ENCODE data around the gene DSG3.

DSG3 gene

DNA sequence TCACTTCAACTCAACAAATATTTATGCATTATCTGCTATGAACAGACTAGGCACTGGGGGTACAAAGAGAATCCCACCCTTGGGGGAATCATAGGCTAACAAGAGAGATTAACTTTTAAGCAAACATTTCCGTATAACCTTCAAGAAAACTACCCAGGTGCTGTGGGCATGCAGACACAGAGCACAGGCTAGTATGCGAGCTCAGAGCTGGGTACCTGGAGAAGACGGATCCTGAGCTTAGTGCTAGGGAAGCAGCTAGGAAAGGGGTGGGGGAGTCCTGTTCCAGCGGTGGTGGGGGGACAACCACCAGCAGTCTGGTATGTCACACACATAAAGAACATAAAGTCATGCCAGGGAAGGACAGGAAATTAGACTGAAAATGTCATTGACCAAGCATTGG is 17.5 kb upstream of the DSG3 start:
- DNase-seq: no peak

DNA sequence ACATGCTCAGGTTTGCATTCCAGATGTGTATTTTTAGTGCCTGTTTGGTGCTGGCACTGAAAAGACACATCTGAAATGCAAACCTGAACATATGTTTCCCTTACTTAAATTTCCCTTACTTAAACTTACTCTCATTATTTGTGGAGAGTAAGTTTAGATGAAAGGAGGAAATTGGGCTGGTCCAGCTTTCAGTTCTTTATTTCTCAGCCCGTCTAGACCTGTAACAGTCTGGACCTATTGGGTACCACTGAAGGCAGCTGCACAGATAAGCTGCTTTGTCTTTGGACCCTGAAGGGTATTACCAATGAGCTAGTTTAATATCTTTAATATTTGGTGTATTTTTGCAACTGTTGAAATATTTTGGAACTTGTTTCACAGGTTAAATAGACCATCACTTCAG is 17.0 kb upstream of the DSG3 start:
- no peak for DNase-seq

DNA sequence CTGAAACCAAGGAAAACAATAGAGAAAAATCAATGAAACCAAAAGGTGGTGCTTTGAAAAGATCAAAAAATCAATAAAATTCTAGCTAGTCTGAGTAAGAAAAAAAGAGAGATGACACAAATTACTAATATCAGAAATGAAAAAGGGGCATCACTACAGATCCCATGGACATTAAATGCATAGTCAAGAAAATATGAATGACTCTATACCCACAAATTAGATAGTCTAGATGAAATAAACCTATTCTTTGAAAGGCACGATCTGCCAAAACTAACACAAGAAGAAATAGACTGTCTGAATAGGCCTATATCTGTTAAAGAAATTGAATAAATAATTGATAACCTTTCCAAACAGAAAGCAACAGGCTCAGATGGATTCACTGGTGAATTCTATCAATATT is 15.2 kb upstream of the DSG3 start:
- no peak for DNase-seq

DNA sequence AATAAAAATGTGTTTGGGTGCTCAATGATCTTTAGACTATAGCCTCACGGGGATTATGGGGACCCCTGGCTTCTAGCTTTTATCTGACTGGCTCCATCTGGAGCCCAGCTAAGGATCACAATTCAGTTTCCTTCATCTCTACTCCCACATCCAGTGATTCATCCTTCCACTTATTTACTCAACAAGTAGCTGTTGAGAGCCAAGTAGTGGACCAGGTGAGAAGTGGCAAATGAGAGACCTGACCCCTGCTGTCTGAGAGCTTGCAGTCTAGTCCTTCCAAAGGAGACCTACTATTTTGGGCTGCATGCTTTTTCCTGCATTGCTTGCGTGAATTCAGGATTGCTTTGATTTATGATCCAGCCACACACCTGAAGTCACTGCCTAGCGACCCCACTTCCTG is 10.7 kb upstream of the DSG3 start:
- no peak for DNase-seq

DNA sequence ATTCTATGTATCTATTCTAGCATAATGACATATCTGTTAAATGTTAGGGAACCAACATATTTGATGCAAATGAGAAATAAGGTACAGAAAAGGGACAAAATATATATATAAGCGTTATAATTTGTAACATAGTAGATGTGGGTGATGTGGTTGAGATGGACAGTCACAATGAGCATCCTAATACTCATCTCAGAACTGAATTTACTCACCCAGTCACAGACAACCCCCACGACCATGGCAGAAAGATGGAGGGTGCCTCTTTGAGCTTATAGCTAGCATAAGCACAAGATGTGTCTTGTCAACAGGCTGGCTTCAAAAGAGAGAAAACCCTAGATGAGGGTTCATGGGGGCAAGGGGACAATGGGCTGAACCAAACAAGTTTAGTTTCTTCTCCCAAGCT is 9.1 kb upstream of the DSG3 start:
- DNase-seq: no peak

DNA sequence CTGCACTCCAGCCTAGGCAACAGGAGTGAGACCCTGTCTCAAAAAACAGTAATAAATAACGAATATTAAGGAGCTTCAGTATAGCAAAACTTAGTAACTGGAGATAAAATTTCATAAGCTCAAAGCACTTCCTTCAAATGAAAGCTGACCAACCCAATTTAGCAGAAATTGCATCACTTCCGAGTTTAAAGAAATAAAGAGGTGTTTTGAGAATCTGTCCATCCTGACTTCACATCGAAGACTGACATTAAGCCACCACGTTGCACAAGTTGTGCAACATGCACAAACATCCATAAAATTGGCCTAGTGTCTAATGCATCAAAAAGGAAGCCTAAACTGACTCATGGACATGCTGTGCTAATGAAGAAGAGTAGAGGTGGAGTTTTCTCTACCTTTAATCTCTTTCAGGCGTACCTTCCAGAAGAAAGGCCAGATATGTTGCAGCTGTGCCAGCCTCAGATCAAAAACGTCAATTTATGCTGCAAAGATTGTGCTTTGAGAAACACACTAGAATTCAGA is 7.7 kb upstream of the DSG3 start:
- no peak for DNase-seq

DNA sequence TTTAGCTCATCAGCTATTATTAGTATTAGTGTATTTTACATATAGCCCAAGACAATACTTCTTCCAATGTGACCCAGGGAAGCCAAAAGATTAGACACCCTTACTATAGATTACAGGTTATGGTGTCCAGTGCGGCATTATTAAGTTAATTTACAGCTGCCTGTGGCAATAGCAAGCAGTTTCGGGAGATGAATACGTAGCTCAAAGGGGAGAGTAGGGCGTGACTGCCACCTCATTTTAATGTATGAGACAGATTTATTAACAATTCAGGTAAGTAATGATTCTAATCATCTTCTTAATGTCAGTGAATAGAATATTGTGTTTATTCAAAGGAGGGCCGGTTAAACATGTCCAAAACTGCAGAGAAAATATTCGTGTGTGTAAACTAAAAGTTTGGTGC is 6.8 kb upstream of the DSG3 start:
- no peak for DNase-seq

DNA sequence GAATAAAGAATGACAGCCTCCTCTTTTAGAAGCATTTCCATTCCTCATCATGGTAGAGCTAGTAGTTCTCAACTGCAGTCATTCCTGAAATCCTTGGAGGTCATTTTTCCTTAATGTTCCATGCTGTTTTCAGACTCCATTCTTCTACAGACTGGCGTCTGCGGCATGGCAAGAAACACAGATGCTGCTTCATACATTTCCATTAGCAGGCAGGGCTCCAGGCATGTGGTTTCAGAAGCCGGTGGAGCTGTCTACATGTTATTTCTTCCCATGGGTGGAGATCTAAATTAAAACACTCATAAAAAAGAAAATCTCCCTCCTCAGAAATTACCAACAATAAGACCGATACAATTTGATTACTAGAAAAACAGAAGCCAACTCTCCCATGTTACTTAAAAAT is 6.0 kb upstream of the DSG3 start:
- DNase-seq: no peak

DNA sequence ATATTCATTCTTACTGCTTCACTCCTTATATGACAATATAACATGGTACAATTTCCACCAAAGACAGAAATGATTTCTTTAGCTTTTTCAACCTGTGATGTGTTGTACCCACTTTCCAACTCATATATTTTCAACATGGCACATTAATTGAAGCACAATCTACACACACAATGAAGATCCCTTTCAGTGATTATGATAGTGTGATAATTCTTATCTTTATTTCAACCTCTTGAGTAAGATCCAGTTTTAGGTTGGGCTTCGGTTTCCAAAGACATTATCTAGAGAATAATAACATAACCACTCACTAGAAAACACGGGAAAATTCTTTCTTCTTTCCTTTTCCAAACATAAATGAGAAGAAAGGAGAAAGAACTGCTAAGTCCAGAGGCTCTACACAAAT is 3.4 kb upstream of the DSG3 start:
- DNase-seq: no peak

DNA sequence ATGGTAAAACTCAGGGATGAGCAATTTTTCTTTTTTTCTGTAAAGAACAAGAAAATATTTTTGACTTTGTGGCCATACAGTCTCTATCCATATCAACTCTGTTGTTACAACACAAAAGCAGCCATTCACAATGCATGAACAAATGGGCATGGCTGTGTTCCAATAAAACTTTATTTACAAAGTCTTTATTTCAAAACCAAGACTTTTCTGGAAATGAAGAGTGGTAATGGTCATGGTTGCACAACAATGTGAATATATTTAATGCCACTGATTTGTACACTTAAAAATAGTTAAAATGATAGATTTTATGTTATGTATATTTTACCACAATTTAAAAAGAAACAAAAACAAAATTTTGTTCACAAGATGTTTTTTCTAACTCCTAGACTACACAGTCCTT is 1.6 kb upstream of the DSG3 start:
- no peak for DNase-seq

DNA sequence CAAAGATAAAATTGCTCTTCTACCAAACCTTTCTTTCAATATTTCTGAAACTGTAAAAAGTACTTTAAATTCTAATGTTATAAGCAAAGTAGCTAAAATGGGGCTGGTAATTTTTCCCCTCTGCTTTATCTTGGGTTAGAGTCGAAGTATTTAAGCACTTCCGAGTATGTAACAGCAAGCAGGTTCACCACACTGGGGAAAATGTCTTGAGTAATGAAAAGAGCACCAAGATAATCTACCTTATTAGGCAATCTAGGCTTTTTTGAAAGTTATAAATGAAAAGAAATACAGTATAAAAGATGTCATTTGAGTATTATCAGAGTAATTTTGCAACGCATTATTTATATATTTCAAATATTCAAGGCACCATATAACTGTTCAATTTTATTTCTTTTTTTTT is 687 bp upstream of the DSG3 start:
- DNase-seq: no peak

DNA sequence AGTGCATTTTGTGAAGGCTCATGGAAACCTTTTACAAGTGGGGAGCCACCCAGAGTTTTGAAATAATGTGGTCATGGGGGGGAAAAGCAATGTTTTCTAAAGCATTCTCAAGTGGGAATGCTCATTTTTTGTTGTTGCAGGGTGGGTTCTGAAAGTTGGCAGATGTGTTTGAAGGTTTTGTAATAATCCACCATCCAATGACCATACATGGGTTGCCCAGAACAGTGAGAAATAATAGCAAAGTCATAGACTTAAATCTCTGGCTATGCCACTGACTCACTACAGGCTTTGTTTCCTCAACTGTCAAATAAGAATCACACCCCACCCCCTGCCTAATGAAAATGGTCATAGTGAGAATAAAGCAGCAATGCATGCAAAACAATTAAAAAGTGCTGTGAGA is 2.9 kb downstream of the DSG3 start:
- no peak for DNase-seq

DNA sequence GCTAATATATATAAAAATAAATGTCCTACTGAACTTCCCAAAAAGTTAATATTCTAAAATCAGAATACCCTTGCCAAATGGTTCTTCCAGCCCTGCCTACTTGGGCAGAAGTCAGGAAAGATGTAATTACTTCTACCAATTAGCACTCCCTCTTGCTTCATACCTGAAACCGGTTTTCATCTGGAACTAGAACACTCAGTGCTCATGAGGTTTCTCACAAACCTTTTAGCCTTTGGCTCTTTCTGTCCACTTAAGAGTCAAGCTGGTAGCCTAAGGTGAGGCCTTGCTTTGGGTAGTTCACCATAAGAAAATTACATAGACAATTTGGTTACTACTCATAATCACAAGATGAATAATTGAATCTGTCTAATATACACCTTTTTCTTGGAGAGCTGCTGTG is 4.1 kb downstream of the DSG3 start:
- DNase-seq: no peak

DNA sequence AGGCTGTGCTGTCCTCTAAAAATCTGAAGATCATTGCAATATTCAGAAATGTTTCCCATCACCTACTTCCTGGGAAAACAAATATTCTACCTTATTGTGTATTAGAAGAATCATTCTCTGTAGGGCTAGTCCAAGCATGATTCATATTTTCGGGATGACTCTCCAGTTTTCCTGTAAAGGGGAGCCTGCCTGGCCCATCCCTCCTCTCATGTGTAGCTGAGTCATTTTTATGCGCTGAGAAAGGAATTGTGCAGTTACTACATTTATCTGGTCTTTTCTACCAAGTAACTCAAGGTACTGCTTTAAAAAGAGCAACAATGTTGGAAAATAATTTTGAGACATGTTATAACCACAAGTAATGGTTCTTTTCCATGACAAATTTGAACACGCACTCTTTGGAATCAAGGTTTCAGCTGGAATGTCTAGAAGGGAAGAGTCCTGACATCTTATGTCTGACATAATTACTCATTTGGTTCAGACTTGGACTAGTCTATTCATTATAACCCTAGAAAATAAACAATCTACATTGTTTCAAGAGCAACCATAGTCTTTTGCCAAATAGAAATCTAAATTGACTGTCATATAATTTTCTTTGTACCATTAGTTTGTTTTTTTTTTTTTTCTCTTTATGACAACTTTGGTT is 6.6 kb downstream of the DSG3 start:
- no peak for DNase-seq

DNA sequence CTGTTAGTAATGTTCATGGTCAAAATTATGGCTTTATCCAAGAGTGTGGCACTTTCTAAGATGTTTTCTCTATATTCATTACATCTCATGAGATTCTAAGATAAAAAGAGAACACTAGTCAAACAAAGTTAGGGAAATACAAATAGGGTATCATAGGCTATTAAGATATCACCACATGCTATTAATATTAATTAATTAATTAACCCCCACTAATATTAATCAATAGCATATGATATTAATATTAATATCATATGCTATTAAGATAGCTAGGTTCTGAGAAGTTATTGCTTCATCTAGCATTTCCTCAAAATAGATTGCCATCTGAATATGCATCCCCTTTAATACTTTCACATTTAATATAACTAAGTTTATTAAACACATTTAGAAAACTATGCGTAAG is 22.1 kb downstream of the DSG3 start:
- no peak for DNase-seq

DNA sequence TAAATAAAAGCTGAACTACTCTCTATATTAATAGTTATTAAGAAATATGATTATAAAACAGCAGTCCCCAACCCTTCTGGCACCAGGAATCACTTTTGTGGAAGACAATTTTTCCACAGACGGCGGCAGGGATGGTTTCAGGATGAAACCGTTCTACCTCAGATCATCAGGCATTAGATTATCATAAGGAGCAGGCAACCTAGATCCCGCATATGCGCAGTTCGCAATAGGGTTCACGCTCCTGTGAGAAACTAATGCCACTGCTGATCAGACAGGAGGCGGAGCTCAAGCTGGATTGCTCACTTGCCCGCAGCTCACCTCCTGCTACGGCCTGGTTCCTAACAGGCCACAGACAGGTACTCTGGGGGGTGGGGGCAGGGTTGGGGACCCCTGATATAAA is 31.1 kb downstream of the DSG3 start:
- DNase-seq: no peak

DNA sequence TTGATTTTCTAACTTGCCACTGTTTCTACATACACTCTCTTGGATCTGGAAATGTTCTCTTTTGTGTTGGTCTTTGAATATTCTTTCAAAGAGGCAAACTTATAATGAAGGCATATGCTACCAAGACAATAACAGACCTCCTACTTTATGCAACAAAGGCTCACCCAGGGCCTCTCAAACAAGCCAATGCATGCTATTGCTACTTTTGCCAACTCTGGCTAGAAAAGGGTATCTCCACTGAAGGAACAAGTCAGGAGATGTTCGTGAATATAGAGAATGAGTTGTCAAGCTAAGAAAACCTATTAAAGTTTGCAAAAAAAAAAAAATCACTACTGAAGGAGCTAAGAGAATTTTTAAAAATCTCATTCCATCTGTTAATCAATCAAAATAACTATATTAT is 34.5 kb downstream of the DSG3 start:
- no peak for DNase-seq

DNA sequence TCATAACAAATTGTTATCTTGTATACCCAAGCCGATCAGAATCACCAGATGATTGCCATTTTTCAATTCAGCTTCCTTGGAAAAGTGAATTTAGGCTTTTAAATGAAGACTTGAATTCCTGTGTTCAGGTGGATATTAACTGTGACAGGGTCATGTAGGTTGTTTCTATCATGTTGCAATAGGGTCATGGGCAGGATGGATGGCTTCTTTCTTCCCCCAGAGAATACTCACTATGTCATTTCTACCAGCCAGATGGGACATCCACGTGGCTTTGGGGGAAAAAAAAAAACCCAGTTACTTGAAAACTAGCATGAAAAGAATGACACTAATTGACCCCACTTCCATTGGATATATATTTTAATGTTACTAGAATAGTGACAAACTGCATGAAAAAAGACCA is 35.9 kb downstream of the DSG3 start:
- no peak for DNase-seq

DNA sequence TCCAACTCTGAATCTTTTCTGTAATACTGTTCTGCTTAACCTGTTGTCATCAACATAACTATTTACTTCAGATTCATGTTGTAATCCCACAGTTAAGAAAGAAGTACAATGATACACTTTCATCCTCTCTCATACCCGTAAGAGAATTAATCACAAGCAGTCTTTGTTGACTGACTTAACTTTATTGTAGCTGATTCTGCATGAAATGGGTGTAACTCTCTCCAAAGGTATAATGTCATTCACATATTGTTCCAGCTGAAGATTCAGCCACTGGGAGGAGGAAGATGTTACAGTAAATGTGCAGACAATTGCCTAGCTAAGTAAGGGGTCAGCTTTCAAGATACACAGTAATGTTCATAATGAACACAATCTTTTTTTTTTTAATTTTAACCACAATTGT is 36.9 kb downstream of the DSG3 start:
- no peak for DNase-seq

DNA sequence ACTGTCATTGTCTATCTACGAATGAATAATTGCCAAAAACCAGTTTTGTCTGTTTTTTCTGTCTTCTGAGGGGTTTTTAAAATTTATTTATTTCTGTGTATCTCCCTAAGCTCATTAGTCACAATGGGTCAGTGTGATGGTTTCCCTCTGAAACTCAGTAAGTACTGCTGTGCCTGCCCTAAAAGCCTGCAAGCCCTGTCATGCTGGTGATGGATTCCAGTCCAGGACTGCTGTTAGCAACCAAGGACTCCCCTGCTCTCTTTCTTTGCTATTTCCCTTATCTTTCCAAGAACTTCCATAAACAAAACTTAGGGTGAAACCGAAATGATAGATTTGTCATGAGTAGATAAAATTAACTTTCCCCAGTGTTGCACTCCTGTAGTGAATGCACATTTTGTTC is 38.6 kb downstream of the DSG3 start:
- DNase-seq: no peak

DNA sequence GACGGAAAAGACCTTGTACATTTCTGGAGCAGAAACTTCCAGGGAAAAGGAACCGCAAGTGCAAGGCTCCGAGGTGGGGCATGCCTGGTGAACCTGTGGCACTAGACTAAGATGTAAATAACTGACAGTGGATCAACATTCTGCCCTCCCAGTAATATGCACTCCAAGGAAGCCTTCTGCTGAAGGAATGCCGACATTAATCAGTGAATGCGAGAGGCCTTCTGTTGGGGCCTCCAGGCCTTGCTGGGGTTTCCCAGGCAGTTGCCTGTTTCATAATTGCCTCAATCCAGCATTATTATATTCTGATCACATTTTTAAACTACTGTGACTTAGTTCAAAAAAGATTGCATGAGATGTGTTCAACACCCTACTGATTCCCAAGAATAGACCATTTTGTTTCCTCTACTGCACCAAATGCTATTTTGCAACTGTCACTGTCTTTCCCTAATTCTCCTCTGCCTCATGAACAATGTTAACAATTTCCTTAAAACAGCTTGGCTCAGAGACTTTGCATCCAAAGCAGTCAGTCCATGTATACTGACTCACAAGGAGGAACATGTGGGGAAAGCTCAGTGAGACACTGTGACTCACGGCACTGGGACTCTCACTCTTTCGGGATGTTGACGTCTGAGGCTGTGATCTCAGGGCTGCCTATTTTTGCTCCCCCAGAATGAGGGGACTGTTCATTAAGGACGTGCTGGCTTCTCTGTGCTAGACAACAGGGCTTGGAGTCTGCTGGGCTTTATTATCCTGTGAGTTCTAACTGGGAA is 39.9 kb downstream of the DSG3 start:
- peak in 1 of 51 donors; percentile 13 for DNase-seq

DNA sequence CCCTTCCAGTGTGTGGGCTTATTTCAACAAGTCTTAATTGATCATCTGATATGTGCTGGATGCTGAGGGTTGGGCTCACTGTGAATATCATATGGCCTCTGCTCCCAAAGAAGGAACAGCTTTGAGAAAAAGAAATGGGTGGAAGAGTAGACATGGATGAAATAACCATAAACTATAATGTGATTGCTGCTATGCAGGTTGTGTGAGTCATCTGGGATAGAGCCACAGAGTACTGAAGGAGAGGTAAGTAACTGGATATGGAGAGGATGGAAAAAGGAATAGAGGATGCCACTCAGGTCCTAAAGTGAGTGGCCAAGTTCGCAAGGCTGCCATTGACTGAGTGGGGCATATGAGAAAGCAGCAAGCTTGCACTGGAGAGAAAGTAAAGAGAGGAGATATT is 41.8 kb downstream of the DSG3 start:
- DNase-seq: no peak

DNA sequence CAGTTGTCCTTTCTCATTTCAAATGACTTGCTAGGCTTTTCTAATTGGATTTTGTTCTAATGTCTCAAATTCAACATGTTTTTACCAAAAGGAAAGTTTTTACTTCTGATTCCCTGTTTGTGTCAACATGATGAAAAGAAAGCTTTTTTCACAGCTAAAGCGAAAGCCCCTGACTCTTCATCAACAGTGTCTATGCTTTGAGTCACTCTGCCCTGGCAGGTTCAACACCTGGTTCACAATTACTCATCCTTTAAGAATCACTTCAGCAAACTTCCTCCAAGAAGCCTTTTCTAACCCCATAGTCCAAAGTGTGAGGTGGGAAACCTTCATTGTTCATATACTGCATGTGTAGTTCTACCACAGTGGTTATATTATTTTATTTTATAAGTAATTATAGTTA is 42.8 kb downstream of the DSG3 start:
- DNase-seq: no peak

DNA sequence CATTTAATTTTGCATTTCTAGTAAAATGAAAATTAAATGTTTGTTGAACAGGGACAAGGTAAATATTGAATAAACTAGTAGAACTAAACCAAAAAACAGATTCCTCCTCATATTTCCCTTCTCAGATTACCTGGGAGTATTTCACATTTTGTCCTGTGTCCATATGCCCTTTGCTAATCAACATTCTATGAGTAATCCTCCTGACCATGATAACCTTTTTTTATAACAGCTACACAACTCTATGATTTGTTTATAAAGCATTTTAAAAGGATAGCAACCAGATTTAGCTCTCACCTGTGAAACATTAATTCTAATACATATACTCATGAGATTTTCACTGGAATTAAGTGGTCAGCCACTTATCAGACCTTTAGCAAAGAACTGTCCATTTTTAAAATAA is 43.3 kb downstream of the DSG3 start:
- DNase-seq: no peak

All from hypothalamus (tissue), 51 donors.